Activated CD4-positive, alpha-beta T cell treated with anti-CD3 and anti-CD28 coated beads, Interleukin-2, amount 10 ng/mL, durations not matched to agents 24 days and 14 days (primary cell): Measurements from ENCODE around the gene UVRAG. TPM values are rescaled to one million over a fixed set of nuclear protein-coding genes. Genes with fewer than 3 reads are reported as not detected.
"Not testable (repeated sequence)": the region's sequence is repeated elsewhere in the genome, so short reads cannot be mapped to it uniquely, and the experiment has no call there.

Experiments used
- DNase-seq: peaks from one replicate; pipeline ENCODE4 v3.0.0; 2022
- H3K27ac Mint-ChIP-seq: one replicate; pipeline ENCODE4 v1.8.0; 2022; ENCODE audit warnings: mild to moderate bottlenecking, mixed read lengths
- H3K27me3 Mint-ChIP-seq: one replicate; pipeline ENCODE4 v1.8.0; 2022; ENCODE audit warnings: mixed read lengths
- H3K36me3 Mint-ChIP-seq: one replicate; pipeline ENCODE4 v1.8.0; 2022; ENCODE audit warnings: low read depth, mild to moderate bottlenecking, mixed read lengths
- H3K4me1 Mint-ChIP-seq: one replicate; pipeline ENCODE4 v1.8.0; 2021; ENCODE audit warnings: mixed read lengths
- H3K4me3 Mint-ChIP-seq: one replicate; pipeline ENCODE4 v1.8.0; 2022; ENCODE audit warnings: mild to moderate bottlenecking, moderate library complexity, mixed read lengths
- H3K9me3 Mint-ChIP-seq: one replicate; pipeline ENCODE4 v1.8.0; 2021; ENCODE audit warnings: mixed read lengths
- intact Hi-C: fragments of 100-400 bp; cut with micrococcal nuclease; formaldehyde crosslinking; loops from one replicate; pipeline ENCODE4 v1.15.1; 2023
- total RNA-seq: library from RNA; stranded (reverse); gene quantifications from 2 replicates; pipeline ENCODE4 v1.2.3, GENCODE V29; 2022

The UVRAG gene
- total RNA-seq, 1 donor from 2014 or later, result 19.2 TPM

DNA sequence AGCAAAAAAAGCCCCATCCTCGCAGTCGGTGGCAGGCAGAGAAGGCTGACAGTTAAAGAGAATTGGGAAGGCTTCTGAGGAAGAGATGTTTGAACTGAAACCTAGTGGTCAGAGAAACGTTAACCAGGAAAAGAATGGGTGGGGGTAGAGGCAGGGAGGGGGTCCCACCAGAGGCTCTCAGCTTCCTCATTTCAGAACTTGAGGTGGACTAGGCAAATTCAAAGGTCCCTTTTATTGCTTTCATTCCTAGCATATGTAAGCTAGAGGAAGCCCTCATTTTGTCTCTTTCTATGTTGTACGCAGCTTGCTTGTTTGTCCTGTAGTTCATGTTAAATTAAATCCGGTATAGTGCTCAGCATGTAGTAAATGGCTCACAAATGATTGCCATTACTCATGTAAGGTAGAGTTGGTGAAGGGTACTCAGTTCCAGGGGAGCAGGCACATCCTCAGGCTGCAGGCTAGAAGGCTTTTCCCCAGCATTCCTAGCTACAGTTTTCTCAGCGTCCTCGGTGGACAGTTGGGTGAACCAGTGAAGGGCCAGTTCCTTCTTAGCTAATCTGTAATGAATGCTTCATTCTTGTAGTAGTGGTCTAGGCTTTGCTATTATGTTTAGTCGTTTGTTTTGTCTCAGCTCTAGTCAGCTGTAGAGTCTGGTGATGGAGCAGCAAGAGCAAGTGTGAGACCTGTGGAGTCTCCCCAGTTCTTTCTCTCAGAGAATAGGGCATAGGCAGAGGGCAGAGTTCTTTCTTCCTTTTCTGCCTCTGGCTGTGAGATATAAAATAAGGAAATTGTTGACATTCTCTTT is 58.6 kb downstream of the UVRAG start:
- H3K27ac Mint-ChIP-seq, result peak overlapping the region; percentile 48
- intact Hi-C loops, result no loop called here
- H3K4me3 Mint-ChIP-seq, result no peak overlapping the region
- no peaks in the 10 kb centered on the region for H3K9me3 Mint-ChIP-seq
- H3K4me1 Mint-ChIP-seq, result peaks cover 16% of the 10 kb centered on the region
- H3K36me3 Mint-ChIP-seq, result no peaks in the 10 kb centered on the region
- DNase-seq, result no peak
- no peaks in the 10 kb centered on the region for H3K27me3 Mint-ChIP-seq

- no peak overlapping the region for H3K27ac Mint-ChIP-seq
- no peaks in the 10 kb centered on the region for H3K36me3 Mint-ChIP-seq
- H3K4me3 Mint-ChIP-seq, result no peak overlapping the region
- peaks cover 16% of the 10 kb centered on the region for H3K4me1 Mint-ChIP-seq
- DNase-seq, result no peak
- H3K27me3 Mint-ChIP-seq, result no peaks in the 10 kb centered on the region
- intact Hi-C loops, result no loop called here
- no peaks in the 10 kb centered on the region for H3K9me3 Mint-ChIP-seq
These were observed 59.8 kb downstream of the UVRAG start for GRCh38 chr11:75874684-75875341.

DNA sequence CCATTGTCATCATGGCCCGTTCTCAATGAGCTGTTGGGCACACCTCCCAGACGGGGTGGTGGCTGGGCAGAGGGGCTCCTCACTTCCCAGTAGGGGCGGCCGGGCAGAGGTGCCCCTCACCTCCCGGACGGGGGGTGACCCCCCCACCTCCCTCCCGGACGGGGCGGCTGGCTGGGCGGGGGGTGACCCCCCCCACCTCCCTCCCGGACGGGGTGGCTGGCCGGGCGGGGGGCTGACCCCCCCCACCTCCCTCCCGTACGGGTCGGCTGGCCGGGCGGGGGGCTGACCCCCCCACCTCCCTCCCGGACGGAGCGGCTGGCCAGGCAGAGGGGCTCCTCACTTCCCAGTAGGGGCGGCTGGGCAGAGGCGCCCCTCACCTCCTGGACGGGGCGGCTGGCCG is 62.3 kb downstream of the UVRAG start:
- H3K27me3 Mint-ChIP-seq, H3K9me3 Mint-ChIP-seq, H3K27ac Mint-ChIP-seq, H3K4me3 Mint-ChIP-seq, intact Hi-C loops, DNase-seq, H3K36me3 Mint-ChIP-seq: not testable (repeated sequence)
- peaks cover 16% of the 10 kb centered on the region for H3K4me1 Mint-ChIP-seq

DNA sequence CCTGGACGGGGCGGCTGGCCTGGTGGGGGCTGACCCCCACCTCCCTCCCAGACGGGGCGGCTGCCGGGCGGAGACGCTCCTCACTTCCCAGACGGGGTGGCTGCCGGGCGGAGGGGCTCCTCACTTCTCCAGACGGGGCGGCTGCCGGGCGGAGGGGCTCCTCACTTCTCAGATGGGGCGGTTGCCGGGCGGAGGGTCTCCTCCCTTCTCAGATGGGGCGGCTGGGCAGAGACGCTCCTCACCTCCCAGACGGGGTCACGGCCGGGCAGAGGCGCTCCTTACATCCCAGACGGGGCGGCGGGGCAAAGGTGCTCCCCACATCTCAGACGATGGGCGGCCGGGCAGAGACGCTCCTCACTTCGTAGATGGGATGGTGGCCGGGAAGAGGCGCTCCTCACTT is 62.9 kb downstream of the UVRAG start:
- H3K9me3 Mint-ChIP-seq, H3K27ac Mint-ChIP-seq, H3K4me3 Mint-ChIP-seq, intact Hi-C loops, H3K36me3 Mint-ChIP-seq, H3K27me3 Mint-ChIP-seq, DNase-seq: not testable (repeated sequence)
- H3K4me1 Mint-ChIP-seq, result peaks cover 12% of the 10 kb centered on the region

- H3K4me3 Mint-ChIP-seq, result no peak overlapping the region
- H3K27ac Mint-ChIP-seq, result no peak overlapping the region
- intact Hi-C loops, result no loop called here
- H3K4me1 Mint-ChIP-seq, result peaks cover 2% of the 10 kb centered on the region
- H3K27me3 Mint-ChIP-seq, result no peaks in the 10 kb centered on the region
- no peaks in the 10 kb centered on the region for H3K9me3 Mint-ChIP-seq
- no peak for DNase-seq
- H3K36me3 Mint-ChIP-seq, result peaks cover 7% of the 10 kb centered on the region
These were observed 63.9 kb downstream of the UVRAG start for GRCh38 chr11:75878933-75879332.

- H3K9me3 Mint-ChIP-seq, result no peaks in the 10 kb centered on the region
- no peaks in the 10 kb centered on the region for H3K27me3 Mint-ChIP-seq
- H3K27ac Mint-ChIP-seq, result no peak overlapping the region
- H3K4me3 Mint-ChIP-seq, result no peak overlapping the region
- H3K36me3 Mint-ChIP-seq, result peaks cover 7% of the 10 kb centered on the region
- DNase-seq, result no peak
- no peaks in the 10 kb centered on the region for H3K4me1 Mint-ChIP-seq
- intact Hi-C loops, result no loop called here
These were observed 64.7 kb downstream of the UVRAG start for GRCh38 chr11:75879737-75880136.

- DNase-seq, H3K4me1 Mint-ChIP-seq, H3K27ac Mint-ChIP-seq, H3K4me3 Mint-ChIP-seq, intact Hi-C loops, H3K27me3 Mint-ChIP-seq, H3K9me3 Mint-ChIP-seq, H3K36me3 Mint-ChIP-seq: not testable (repeated sequence)
These were observed 65.3 kb downstream of the UVRAG start for GRCh38 chr11:75880343-75880742.

GRCh38 chr11:75884321-75884720 is 69.3 kb downstream of the UVRAG start:
- H3K27ac Mint-ChIP-seq, result no peak overlapping the region
- DNase-seq, result no peak
- no peak overlapping the region for H3K4me3 Mint-ChIP-seq
- no peaks in the 10 kb centered on the region for H3K27me3 Mint-ChIP-seq
- peaks cover 10% of the 10 kb centered on the region for H3K36me3 Mint-ChIP-seq
- intact Hi-C loops, result no loop called here
- H3K9me3 Mint-ChIP-seq, result no peaks in the 10 kb centered on the region
- peaks cover 2% of the 10 kb centered on the region for H3K4me1 Mint-ChIP-seq

- Mint-ChIP-seq H3K4me1 (peaks cover 11% of the 10 kb centered on the region), H3K27me3 (no peaks in the 10 kb centered on the region), H3K27ac (no peak overlapping the region), H3K4me3 (no peak overlapping the region), H3K9me3 (no peaks in the 10 kb centered on the region), H3K36me3 (peaks cover 23% of the 10 kb centered on the region)
- no peak for DNase-seq
- intact Hi-C loops, result no loop called here
These were observed 73.4 kb downstream of the UVRAG start for GRCh38 chr11:75888416-75888815.

- H3K4me1 Mint-ChIP-seq, result peaks cover 16% of the 10 kb centered on the region
- H3K27me3 Mint-ChIP-seq, result no peaks in the 10 kb centered on the region
- H3K4me3 Mint-ChIP-seq, result no peak overlapping the region
- peaks cover 25% of the 10 kb centered on the region for H3K36me3 Mint-ChIP-seq
- H3K27ac Mint-ChIP-seq, result no peak overlapping the region
- no peaks in the 10 kb centered on the region for H3K9me3 Mint-ChIP-seq
- intact Hi-C loops, result loop anchor here (10.0 kb wide), 1 partner anchor 773 kb away; no protein-coding TSS in a partner anchor
- no peak for DNase-seq
These were observed 77.1 kb downstream of the UVRAG start for GRCh38 chr11:75891947-75892739.

- no peak for DNase-seq
- H3K27me3 Mint-ChIP-seq, result no peaks in the 10 kb centered on the region
- intact Hi-C loops, result loop anchor here (10.0 kb wide), 1 partner anchor 772 kb away; no protein-coding TSS in a partner anchor
These were observed 78.2 kb downstream of the UVRAG start for GRCh38 chr11:75893251-75893650.

GRCh38 chr11:75894036-75894585 is 79.1 kb downstream of the UVRAG start:
- intact Hi-C loops, result loop anchor here (10.0 kb wide), 1 partner anchor 771 kb away; no protein-coding TSS in a partner anchor
- Mint-ChIP-seq H3K27me3 (no peaks in the 10 kb centered on the region), H3K4me1 (peaks cover 16% of the 10 kb centered on the region), H3K27ac (peak overlapping the region; percentile 30), H3K36me3 (peaks cover 22% of the 10 kb centered on the region), H3K4me3 (no peak overlapping the region), H3K9me3 (no peaks in the 10 kb centered on the region)
- no peak for DNase-seq

More at GRCh38 chr11:75893251-75893650, 78.2 kb downstream of the UVRAG start:
- H3K4me3 Mint-ChIP-seq, result no peak overlapping the region
- H3K4me1 Mint-ChIP-seq, result peaks cover 16% of the 10 kb centered on the region
- peaks cover 25% of the 10 kb centered on the region for H3K36me3 Mint-ChIP-seq
- H3K9me3 Mint-ChIP-seq, result no peaks in the 10 kb centered on the region
- H3K27ac Mint-ChIP-seq, result peak overlapping the region; percentile 21

DNA sequence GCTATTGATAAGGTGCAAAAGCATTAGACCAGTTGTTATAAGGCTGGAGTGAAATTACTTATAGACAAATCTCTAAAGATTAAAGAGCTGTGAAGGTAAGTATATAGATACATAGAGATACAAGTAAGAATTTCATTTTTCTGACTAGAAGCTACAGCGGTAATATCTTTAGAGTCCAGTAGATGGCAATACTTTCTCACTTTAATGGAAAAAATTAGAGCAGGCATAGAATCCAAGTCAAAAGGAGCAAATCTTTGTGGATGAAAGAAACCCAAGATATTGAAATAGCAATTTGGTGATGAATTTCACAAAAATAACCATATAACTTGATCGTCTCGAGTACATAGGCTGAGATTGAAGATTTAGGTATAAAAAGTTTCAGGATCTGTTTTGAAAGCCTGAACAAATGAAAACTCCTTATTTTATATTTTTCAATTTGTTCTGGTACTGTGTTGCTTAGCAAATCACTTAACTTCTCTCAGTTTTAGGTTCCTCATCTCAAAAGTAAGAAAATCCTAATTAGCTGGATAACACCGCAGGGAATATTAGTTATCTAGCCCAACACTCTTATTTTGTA is 81.9 kb downstream of the UVRAG start:
- Mint-ChIP-seq H3K4me3 (no peak overlapping the region), H3K27ac (no peak overlapping the region), H3K36me3 (peaks cover 8% of the 10 kb centered on the region), H3K27me3 (no peaks in the 10 kb centered on the region), H3K9me3 (no peaks in the 10 kb centered on the region), H3K4me1 (peaks cover 9% of the 10 kb centered on the region)
- intact Hi-C loops, result loop anchor here (1.0 to 10.0 kb wide), 3 partner anchors 255 to 768 kb away; no protein-coding TSS in a partner anchor
- no peak for DNase-seq
